SKM-1 (cell line): ENCODE measurements around the gene TMEM266.
A peak's percentile ranks its signal among the peaks of the same experiment; 100 is the strongest.

Experiments used
- DNase-seq: peaks from one replicate; lab custom pipeline; 2025; ENCODE audit not compliant: unreplicated experiment; lab: John Stamatoyannopoulos, UW

Gene TMEM266

GRCh38 chr15:76233921-76234320 lies 174.1 kb downstream of the TMEM266 start:
- DNase-seq = no peak

- no peak for DNase-seq
Measured at GRCh38 chr15:76234337-76234889, 174.6 kb downstream of the TMEM266 start.

- peak; percentile 7 for DNase-seq
Measured at GRCh38 chr15:76235186-76235826, 175.5 kb downstream of the TMEM266 start.

GRCh38 chr15:76236350-76236749 lies 176.6 kb downstream of the TMEM266 start:
- DNase-seq = no peak

- DNase-seq = no peak
Measured at GRCh38 chr15:76239786-76240185, 180.0 kb downstream of the TMEM266 start.

GRCh38 chr15:76245072-76245610 lies 185.4 kb downstream of the TMEM266 start:
- DNase-seq = no peak

GRCh38 chr15:76251717-76252116 lies 191.9 kb downstream of the TMEM266 start:
- no peak for DNase-seq

- DNase-seq = no peak
Measured at GRCh38 chr15:76252249-76252648, 192.5 kb downstream of the TMEM266 start.

GRCh38 chr15:76253691-76254473 lies 194.1 kb downstream of the TMEM266 start:
- no peak for DNase-seq
